ENCODE results near the gene LCE1C. TPM values are rescaled to one million over a fixed set of nuclear protein-coding genes. Genes with fewer than 3 reads are reported as not detected.

LCE1C gene
- total and polyA plus RNA-seq, 2 donors (not counting 3 experiments of a cell fraction or from before 2014, with no cell fraction given), result not detected

DNA sequence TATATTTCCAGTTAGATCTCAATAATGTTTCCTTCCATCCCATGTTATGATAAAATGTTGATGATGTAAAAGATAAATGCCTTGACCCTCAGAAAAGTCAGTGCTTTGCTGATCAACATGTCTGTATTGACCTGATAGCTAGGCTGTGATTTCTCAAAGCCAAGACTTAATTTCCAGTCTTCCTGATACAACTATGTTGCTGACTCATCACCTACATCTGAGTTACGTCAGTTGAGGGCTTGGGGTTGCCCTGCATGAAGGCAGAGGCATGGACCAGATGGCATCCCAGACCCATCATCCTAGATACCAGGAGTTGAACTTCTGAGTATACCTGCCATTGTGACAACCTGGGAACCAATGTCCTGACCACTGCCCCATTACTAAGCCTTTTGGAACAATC is 5.1 kb downstream of the LCE1C start:
- TF ChIP-seq EZH2 (IDR thresholded peaks at IDR 0.05; ENCODE audit: borderline replicate concordance, low read depth, low read length, severe bottlenecking) (no peak), POLR2A (IDR thresholded peaks at IDR 0.05; ENCODE audit: low read depth, low read length) (no peak), MYC (IDR thresholded peaks at IDR 0.05; ENCODE audit: low read depth, low read length) (no peak), JUN (IDR thresholded peaks at IDR 0.05; ENCODE audit: borderline replicate concordance, insufficient read depth, insufficient read length, low read depth) (no peak), GATA2 (IDR thresholded peaks at IDR 0.05; ENCODE audit: insufficient read depth, insufficient read length, low read depth, low read length) (no peak), FOS (IDR thresholded peaks at IDR 0.05; ENCODE audit: borderline replicate concordance, insufficient read depth, low read length) (no peak), POLR2AphosphoS5 (IDR thresholded peaks at IDR 0.05; ENCODE audit: insufficient read depth, low read depth, low read length) (no peak)
- TF ChIP-seq, protein P1, sequence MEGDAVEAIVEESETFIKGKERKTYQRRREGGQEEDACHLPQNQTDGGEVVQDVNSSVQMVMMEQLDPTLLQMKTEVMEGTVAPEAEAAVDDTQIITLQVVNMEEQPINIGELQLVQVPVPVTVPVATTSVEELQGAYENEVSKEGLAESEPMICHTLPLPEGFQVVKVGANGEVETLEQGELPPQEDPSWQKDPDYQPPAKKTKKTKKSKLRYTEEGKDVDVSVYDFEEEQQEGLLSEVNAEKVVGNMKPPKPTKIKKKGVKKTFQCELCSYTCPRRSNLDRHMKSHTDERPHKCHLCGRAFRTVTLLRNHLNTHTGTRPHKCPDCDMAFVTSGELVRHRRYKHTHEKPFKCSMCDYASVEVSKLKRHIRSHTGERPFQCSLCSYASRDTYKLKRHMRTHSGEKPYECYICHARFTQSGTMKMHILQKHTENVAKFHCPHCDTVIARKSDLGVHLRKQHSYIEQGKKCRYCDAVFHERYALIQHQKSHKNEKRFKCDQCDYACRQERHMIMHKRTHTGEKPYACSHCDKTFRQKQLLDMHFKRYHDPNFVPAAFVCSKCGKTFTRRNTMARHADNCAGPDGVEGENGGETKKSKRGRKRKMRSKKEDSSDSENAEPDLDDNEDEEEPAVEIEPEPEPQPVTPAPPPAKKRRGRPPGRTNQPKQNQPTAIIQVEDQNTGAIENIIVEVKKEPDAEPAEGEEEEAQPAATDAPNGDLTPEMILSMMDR (IDR thresholded peaks at IDR 0.05; ENCODE audit: extremely low read depth in 1 of 2, insufficient read depth in 1 of 2, low read depth in 1 of 2, low read length in 2 of 2), result no peak
- TF ChIP-seq, protein P2, sequence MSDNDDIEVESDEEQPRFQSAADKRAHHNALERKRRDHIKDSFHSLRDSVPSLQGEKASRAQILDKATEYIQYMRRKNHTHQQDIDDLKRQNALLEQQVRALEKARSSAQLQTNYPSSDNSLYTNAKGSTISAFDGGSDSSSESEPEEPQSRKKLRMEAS (IDR thresholded peaks at IDR 0.05; ENCODE audit: insufficient read depth, insufficient read length), result no peak
- FAIRE-seq (no peak), DNase-seq (ENCODE audit: low read depth, low spot score) (no peak)
- Histone ChIP-seq H3K9me3 (replicated peaks; ENCODE audit: control insufficient read depth, insufficient read depth, low read length) (no peaks in the 10 kb centered on the region), H3K9ac (replicated peaks; ENCODE audit: extremely low read depth, insufficient read depth, low read length) (no peak overlapping the region), H3K4me3 (replicated peaks in 1 of 3; ENCODE audit: insufficient read depth in 1 of 3, low read depth in 1 of 3, low read length in 3 of 3) (no peak overlapping the region), H3K4me2 (ENCODE audit: insufficient read depth, low read length) (no peak overlapping the region), H3K27ac (ENCODE audit: insufficient read depth, low read depth, low read length) (no peak overlapping the region), H3K36me3 (ENCODE audit: control insufficient read depth in 2 of 2, extremely low read depth in 1 of 2, insufficient read depth in 2 of 2, low read length in 2 of 2) (no peaks in the 10 kb centered on the region), H3K79me2 (ENCODE audit: control insufficient read depth, insufficient read depth, low read length) (no peaks in the 10 kb centered on the region), H3K4me1 (ENCODE audit: control insufficient read depth, extremely low read depth, insufficient read depth, low read length) (no peaks in the 10 kb centered on the region), H4K20me1 (replicated peaks; ENCODE audit: control insufficient read depth, extremely low read depth, insufficient read depth, low read length) (no peaks in the 10 kb centered on the region), H2AFZ (ENCODE audit: low read depth, low read length) (no peak overlapping the region), H3K27me3 (ENCODE audit: control insufficient read depth in 2 of 2, insufficient read depth in 2 of 2, low read length in 2 of 2) (no peaks in the 10 kb centered on the region), H3K9me1 (replicated peaks; ENCODE audit: control insufficient read depth, extremely low read depth, insufficient read depth, low read length) (no peaks in the 10 kb centered on the region)
- ChIA-PET POLR2A (no interaction called here), CTCF (no interaction called here)
- BruUV-seq (replicated peaks), result no TSS peak
- dilution Hi-C loops (cut with MboI; ENCODE audit: extremely low pct_ligation_motif_present, low sequenced_read_pairs) (no loop called here), intact Hi-C loops (cut with micrococcal nuclease) (no loop called here)

Measured in endothelial cell of umbilical vein (primary cell).